M059J (cell line): Measurements from ENCODE around the gene NUDT16L1. TPM values are rescaled to one million over a fixed set of nuclear protein-coding genes. Genes with fewer than 3 reads are reported as not detected.

Source experiments
- DNase-seq: peaks from one replicate; pipeline ENCODE4 v3.0.0-alpha.2; 2012; ENCODE audit warnings: low read depth
- total RNA-seq: library from RNA; depleted of rRNA; stranded (reverse); fragments of >200 nt; shearing (Covaris generic); gene quantifications from 2 replicates; pipeline ENCODE4 v1.2.3, GENCODE V29; 2014

The NUDT16L1 gene
- total RNA-seq, 1 experiment from 2014 or later = 25.7 TPM

DNA sequence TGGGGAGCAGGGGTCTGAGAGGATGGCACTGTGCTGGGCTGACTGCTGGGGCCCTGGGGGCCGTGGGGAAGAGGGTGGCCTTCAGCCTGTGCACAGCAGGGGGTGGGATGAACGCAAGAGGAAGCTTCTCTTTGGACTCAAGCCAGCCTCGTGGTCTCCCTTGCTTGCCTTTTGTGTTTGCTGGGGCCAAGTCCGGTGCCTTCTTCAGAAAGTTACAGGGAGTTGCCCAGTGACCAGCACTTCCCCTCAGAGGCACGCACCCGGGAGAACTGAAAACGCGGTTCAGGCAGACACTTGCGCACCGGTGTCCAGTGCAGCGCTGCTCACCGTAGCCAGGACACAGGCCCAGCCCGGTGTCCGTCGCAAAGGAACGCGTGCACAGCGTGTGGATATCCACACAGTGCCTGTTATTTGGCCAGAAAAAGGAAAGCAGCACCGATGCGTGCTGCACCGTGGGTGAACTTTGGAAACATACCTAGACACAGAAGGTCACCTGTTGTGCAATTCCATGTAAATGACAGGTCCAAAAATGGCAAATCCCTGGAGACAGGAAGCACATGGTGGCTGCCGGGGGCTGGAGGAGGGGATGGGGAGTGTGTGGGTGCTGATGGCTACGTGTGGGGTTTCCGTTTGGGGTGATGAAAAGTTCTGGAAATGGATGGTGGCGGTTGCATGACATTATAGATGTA is 29.4 kb upstream of the NUDT16L1 start:
- DNase-seq = no peak

DNA sequence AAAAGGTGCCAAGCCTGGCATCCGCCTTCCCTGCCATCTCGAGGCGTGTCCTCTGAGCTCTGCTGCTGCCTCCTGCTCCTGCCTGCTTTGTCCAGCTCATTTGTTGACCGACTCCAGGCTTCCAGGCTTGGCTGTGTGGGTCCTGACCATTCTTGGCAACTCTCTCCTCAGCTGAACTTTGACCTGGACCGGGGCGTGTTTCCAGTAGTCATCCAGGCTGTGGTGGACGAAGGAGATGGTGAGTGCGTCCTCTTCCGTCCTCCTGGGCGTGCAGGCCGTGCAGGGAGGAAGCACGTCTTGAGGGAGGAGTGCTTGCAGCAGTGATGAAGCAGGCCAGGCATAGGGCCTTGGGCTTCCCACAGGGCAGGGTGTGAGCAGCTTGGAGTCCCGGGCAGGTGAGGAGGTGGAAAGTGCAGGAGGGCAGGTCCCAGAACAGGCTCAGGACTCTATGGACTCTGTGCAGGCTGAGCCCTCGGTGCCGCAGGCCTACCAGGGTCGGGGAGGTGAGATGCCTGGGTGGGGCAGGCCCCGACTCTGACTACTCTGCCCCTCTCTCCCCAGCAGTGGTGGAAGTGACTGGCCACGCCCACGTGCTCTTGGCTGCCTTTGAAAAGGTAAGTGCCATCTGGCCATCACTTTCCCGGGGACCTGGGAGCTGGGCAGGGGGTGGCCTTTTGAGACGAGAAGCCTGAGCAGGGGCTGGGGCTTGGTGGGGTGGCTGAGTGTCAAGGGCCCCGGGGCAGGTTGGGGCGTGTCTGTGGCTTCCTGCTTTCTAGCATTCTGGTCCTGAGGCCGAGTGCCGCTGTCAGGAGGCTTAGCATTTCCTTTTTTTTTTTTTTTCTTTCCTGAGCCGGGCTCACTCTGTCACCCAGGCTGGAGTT is 28.6 kb upstream of the NUDT16L1 start:
- no peak for DNase-seq

DNA sequence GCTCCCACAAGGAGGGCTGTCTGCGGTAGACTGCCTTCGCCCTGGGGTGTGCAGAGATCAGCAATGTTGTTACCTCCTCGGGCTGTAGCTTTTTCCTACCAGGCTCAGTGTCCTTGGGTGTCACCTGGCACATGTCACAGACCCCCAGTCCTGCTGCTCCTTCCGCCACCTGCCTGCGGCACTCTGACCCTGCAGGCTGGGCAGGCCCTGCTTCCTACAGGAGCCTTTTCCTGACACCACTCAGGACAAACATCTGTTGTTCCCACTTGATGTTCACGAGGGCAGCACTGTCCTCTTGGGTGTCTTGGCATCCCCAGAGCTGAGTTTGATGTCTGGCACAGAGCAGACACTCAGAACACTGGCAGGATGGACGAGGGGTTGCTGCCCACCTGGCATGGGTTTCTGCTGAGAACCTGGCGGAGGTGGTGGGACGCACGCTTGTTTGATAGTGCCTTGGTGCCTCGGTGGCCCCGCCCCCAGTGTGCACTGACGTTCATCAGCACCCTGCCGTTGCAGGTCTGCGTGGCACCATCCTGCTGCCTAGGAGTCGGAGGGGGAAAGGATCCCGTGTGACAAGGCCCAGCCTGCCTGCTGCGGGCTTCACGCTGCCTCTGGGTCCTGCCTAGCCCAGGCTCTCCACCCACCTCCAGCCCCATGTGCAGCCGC is 26.7 kb upstream of the NUDT16L1 start:
- DNase-seq = no peak

DNA sequence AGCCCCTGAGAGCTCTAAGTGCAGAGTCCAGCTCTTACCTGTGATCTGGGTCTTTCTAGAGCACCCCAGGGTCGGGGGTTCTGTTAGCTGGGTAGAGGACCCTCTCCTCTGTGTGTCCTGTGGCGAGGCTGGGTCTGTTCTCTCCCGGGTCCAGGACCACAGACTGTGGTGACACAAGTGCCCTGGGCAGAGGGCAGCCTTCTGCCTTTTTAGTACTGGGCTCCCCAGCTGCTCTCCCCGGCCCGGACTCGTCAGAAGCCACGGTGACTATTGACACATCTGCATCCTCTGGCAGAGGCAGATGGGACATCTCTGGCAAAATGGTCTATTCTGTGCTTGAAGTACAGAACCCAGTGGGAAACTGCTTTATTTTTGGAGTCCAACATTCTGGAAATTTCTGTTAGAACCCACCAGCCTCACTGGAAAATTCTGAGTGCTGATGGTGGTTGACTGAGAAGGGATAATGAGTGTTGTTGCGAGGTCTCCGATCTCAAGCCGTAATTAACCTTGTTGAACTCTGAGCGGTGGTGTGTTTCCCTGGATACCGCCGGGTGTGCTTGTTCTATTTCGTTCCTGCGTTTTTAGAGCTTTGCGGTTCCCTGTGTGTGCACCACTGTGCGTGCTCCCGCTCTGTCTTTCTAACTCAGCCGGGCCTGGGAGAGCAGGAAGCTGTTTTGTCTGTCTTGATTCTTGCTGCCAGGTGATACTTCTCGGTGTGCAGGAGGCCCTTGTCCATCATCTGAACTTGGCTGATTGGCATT is 26.0 kb upstream of the NUDT16L1 start:
- no peak for DNase-seq

DNA sequence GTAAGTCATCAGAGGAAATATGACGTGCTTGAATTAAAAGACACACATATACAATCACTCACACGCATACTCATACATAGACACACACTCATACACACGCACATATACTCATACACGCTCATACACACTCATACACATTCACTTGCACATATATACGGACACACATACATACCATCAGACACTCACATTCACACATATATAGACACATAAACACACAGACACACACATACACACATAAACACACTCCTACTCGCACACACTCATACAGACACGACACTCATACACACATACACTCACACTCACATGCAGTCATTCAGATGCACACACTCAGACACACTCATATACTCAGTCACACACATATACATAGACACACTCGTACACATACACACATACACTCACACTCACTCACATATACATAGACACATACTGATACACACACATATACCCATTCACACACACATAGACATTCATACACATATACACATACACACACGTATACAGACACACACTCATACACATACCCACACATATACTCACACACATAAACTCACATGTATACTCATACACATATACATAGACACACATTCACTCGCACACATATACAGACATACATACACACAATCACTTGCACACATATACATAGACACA is 24.9 kb upstream of the NUDT16L1 start:
- no peak for DNase-seq

DNA sequence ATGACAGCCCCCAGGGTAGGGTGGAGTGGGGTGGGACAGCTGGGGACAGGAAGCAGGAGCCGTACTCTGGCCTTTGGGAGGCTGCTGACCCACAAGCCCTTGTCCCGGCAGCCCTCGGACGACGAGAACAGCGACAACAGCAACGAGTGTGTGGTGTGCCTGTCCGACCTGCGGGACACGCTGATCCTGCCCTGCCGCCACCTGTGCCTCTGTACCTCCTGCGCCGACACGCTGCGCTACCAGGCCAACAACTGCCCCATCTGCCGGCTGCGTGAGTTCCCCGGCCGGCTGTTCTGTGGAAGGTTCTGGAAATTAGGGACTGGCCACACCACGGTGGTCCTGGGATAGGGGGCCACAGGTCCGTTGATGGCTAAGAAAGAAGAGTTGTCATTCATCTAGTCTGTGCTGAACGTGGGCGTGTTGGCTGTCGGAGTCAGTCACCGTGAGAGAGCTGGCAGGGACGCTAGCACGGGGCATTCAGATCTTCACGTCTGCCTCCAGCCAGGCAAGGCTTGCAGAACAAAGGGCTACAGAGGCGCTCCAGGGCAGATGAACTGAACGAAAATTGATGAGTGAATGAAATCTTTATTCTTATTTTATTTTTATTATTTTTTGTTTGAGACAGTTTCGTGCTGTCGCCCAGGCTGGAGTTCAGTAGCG is 19.8 kb upstream of the NUDT16L1 start:
- DNase-seq = no peak

DNA sequence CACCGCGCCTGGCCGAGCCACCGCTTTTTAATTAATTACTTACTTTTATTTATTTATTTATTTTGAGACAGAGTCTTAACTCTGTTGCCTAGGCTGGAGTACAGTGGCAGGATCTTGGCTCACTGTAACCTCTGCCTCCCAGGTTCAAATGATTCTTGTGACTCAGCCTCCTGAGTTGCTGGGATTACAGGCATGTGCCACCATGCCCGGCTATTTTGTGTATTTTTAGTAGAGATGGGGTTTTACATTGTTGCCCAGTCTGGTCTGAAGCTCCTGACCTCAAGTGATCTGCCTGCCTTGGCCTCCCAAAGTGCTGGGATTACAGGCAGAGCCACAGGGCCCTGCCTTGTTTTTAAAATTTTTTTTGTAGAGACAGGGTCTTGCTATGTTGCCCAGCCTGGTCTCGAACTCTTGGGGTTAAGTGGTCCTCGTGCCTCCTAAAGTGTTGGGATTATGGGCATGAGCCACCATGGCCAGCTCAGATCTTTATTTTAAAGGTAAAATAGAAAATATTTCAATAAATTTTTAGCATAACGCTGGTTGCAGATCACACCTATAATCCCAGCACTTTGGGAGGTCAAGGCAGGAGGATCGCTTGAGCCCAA is 18.3 kb upstream of the NUDT16L1 start:
- no peak for DNase-seq

DNA sequence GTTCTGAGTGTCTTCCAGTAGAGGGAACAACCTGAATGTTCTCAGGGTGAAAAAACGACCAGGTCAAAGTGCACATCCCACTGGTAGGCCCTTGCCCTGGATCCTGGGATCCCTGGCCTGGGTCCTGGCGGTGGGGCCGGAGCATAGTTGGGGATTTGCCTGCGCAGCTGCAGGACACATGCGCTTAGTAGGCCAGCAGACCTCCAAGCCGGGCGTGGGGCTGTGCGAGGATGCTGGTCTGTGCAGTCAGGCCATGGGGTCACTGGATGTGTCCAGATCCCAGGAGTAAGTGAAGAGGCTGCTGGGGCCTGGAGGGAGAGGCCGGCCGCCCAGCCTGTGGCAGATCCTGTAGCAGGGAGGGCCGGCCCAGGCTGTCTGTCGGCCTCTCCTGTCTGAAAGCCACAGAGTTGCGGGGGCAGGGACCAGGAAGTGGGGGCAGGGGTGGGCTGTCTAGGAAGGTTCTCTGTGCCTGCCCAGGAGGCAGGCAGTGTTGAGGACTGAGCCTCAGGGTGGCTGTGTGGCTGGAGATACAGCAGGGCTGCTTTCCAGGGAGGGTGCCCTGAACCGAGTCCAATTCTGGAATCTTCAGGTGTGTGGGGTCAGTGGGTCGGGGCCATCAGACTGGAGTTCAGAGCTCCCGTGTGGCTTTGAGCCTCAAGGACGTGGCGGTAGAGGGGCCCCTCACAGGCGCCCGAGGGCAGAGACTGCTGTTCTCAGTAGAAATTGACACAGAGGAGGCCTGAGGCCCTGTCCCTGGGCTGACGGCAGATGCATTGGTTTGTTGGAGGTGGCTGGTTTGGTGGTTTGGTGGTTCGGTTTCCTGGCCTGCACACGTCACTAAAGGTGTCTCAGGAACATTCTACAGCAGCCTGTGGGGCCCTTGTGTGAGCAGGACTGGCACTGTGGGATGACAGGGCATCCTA is 17.2 kb upstream of the NUDT16L1 start:
- no peak for DNase-seq

DNA sequence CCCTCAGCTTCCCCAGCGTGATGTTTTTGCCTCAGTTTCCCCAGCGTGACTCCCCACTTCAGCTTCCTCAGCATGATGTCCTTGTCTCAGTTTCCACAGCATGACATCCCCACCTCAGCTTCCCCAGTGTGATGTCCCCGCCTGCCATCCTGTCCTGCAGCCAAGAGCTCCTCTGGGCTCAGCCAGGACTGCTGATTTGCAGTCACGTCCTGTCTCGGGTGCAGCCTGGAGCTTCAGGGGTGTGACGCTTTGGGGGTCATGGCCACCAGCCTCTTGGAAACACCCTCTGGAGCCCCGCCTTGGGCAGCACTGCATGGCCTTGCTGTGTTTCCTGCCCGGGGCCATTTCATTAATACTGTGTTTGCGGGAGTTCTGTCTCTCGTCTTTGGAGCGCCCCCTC is 16.5 kb upstream of the NUDT16L1 start:
- no peak for DNase-seq

DNA sequence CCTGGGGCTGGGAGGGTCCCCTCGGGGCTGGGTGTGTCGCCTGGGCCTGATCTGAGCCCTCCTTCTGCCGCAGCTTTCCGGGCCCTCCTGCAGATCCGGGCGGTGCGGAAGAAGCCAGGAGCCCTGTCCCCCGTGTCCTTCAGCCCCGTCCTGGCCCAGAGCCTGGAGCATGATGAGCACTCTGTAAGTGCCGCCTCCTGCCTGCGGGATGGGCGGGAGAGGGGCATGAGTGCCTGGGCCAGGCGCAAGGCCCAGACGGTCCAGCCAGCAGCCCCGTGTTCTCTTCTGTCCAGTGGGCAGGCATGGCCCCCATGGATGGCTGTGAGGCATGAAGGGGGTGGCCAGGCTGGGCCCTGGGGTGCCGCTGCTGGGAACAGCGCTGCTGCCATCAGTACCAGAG is 16.0 kb upstream of the NUDT16L1 start:
- no peak for DNase-seq

DNA sequence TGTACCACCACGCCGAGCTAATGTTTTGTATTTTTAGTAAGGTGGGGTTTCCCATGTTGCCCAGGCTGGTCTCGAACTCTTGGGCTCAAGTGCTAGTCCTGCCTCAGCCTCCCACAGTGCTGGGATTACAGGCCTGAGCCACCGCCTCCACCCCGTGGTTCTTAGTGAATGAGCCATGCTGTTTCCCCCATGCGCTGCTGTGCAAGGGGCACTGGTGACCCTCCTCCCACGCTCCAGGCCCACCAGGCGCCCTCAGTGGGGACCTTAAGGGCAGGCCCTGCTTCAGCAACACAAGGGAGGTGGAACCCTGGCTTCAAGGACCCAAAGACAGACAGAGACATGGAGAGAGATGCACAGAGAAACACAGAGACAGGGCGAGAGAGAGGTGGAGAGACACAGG is 15.4 kb upstream of the NUDT16L1 start:
- DNase-seq = no peak

DNA sequence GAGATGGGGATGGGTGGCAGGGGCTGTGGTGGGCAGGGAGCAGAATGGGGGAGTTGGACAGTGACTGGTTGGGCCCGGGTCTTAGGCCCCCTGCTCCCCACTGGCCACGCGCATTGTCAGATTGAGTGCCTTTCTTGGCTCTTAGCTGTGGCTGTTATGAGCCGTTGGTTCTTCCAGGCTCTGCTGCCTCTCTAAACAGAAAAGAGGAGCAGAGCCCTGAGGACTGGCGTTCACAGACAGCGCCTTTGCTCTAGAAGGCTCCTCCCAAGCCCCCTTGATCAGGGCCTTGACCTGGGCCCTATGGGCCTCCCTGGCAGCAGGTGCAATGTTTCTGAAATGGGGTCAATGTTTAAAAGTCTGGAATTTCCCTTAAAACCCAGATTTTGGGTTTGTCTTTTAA is 14.8 kb upstream of the NUDT16L1 start:
- no peak for DNase-seq

DNA sequence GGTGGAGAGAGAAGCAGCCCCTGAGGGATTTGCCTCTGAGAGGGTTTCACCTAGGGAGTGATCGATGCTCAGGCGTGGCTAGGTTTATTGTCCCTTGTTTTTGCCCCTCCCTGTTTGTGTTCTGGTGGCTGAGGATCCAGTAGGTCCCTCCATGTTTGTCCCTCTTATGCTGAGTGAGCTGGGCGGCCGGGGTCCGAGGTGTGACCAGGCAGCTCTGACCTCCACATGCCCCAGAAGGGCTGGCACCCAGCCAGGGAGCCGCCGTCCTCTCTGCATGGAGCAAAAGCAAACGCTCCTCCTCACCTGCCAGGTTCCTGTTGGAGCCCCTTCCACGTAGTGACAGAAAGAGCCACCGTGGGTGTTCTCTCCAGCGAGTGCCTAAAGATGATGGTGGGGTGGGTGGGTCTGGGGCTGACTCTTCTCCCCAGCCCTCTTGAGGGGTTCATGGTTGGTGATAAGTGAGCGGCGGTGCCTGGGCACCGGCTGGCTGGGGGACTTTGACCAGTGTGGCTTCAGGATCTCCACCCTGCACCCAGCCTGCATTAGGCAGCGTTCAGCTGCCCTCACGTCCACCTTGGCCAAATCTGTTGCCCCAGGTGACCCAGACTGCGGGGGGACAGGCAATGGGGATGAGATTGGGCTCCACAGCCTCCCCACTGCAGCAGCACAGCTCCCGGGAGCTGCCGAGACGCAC is 14.1 kb upstream of the NUDT16L1 start:
- DNase-seq = no peak

DNA sequence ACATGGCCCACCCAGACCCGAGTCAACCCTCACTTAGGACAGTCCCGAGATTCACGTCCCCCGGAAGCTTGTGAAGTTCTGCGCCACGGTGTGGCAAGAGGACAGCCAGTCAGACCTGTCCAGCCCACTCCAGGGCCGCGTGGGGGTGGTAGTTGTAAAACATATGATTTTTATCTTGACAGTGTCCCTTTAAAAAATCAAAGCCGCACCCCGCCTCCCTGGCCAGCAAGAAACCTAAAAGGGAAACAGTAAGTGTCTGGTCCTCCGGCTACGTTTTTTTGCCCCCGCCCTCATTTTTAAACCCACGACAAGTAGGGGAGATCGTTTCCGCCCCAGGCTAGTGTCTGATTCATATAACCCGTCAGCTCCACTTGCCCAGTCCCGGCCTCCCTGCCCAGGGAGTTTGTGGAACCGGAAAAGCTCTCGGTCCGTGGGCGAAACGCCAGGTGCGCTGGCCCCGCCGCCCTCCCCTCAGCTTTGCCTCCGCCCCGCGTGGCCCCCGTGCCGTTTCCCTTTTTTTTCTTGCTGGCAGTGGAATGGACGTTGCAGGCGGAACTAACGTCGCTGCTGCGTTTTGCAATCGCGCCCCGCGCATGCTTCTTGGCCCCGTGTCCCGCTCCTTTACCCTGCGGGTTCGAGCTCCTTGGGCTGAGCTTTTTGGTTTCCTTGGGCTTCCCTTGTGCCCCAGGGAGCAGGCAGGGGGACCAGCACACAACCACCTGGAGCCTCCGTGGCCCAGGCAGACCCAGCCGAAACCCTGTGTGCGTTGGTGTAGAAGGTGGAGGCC is 13.3 kb upstream of the NUDT16L1 start:
- DNase-seq = no peak

DNA sequence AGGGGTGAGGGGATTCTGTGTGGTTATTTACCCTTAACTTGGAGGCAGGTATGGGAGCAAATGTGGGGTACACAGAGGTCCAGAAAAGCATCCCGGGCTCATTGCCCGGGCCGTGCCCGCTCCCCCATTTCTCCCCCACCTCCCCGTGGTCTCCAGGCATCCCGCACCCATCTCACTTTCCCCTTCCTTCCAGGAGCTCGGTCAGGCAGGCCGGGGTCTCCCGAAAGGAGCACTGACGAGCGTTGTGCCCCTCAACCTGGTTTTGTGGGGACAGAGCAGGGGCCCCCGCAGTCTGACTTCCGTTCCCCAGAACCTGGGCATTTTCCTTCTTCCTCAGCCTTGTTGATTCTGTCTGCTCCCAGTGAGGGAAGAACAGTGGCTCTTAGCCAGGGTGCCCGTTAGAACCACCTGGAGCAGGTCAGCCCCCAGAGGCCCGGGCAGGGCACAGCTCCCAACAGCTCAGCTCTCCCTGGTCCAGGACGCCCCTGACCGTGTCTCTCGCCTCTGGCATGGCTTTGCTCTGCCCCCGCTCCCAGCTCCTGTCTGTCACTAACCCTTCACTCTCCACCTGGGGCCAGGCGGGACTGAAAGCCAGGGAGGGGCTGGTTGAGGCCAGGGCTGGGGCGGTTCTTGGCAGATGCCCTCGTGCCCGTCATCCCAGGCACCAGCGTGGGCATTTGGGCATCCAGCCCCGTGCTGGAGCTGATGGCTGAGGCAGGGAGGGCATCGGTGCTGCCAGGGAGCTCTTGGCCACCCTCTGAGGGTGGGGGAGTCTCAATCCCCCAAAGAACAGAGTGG is 12.5 kb upstream of the NUDT16L1 start:
- no peak for DNase-seq

DNA sequence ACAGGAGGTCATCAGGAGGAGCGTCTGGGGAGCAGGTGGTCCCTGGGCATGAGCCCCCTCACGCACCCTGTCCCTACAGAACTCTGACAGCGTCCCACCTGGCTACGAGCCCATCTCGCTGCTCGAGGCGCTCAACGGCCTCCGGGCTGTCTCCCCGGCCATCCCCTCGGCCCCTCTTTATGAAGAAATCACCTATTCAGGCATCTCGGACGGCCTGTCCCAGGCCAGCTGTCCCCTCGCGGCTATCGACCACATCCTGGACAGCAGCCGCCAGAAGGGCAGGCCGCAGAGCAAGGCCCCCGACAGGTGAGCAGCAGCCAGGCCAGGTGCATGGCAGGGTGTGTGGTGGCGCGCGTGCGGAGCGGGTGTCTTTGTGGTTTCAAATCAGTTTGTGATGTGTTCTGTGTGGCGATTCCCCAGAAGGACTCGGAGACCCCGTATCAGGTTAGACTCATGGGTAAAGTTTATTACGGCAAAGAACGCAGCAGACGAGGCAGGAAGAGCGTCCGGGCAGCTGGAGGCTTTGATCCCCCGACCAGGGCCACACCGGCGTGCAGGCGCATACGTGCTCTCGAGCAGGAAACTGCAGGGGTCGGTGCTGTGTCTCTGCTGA is 11.8 kb upstream of the NUDT16L1 start:
- no peak for DNase-seq
